ENCODE measurements around the gene YRDC. TPM values are rescaled to one million over a fixed set of nuclear protein-coding genes. Genes with fewer than 3 reads are reported as not detected.

YRDC gene
- total and polyA plus RNA-seq, 2 of the 13 experiments (the other 11 are each of a cell fraction or from before 2014, with no cell fraction given) = 27.5 to 29.2 TPM

DNA sequence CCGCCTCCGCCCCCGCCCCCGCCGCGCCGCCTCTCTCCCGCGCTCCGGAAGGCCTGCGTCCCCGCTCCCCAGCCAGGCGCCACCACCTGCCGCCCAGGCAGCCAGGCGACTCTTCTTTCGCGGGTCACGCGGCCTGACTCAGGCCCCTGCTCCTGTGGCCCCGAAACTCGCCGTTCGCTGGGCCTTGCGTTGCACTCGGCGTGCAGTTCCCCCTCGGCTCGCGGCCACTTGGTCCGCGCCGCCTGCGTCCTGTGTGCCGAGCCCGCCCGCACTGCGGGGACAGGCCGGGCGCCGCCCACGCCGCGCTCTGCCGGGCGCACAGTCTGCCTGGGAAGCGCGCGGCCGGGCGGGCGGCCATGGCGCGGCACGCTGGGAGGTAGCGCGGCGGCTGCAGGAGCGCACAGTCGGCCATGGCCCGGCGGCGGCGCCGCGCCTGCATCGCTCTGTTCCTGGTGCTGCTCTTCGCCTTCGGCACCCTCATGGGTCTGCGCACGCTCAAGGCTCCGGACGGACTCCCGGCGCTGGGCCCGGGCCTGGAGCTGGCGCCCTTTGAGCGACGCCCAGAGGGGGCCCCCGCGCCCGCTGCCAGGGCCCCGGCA, 14.1 kb downstream of the YRDC start, which contains the start of gene MANEAL (continued):
- TF ChIP-seq, protein P1, sequence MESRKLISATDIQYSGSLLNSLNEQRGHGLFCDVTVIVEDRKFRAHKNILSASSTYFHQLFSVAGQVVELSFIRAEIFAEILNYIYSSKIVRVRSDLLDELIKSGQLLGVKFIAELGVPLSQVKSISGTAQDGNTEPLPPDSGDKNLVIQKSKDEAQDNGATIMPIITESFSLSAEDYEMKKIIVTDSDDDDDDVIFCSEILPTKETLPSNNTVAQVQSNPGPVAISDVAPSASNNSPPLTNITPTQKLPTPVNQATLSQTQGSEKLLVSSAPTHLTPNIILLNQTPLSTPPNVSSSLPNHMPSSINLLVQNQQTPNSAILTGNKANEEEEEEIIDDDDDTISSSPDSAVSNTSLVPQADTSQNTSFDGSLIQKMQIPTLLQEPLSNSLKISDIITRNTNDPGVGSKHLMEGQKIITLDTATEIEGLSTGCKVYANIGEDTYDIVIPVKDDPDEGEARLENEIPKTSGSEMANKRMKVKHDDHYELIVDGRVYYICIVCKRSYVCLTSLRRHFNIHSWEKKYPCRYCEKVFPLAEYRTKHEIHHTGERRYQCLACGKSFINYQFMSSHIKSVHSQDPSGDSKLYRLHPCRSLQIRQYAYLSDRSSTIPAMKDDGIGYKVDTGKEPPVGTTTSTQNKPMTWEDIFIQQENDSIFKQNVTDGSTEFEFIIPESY (CRISPR knock-in tag; IDR thresholded peaks at IDR 0.05) = no peak; the same call in 1 of the 2 replicates
- TF ChIP-seq TBX3 (IDR thresholded peaks at IDR 0.05; ENCODE audit: borderline replicate concordance) = no peak
- TF ChIP-seq TSC22D2 (CRISPR knock-in tag; IDR thresholded peaks at IDR 0.05; ENCODE audit: borderline replicate concordance) = no peak
- no peak for TF ChIP-seq TBX2 (CRISPR knock-in tag; IDR thresholded peaks at IDR 0.05; ENCODE audit: borderline replicate concordance)
- TF ChIP-seq ZNF607 (CRISPR knock-in tag; IDR thresholded peaks at IDR 0.05; ENCODE audit: borderline replicate concordance) = no peak
- TF ChIP-seq ZNF225 (CRISPR knock-in tag; IDR thresholded peaks at IDR 0.05) = no peak
- TF ChIP-seq AGO1 (IDR thresholded peaks at IDR 0.05; ENCODE audit: low read depth, low read length, poor library complexity, severe bottlenecking) = no peak
- TF ChIP-seq, protein P2, sequence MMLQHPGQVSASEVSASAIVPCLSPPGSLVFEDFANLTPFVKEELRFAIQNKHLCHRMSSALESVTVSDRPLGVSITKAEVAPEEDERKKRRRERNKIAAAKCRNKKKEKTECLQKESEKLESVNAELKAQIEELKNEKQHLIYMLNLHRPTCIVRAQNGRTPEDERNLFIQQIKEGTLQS (CRISPR knock-in tag; IDR thresholded peaks at IDR 0.05) = no peak
- no peak for TF ChIP-seq MAZ (IDR thresholded peaks at IDR 0.05; ENCODE audit: borderline replicate concordance, low read depth, low read length)
- TF ChIP-seq MAZ (CRISPR knock-in tag; IDR thresholded peaks at IDR 0.05; ENCODE audit: low read depth) = 0 out of 2 replicates have a peak, but pooled peaks have one; percentile 28
- no peak for TF ChIP-seq MATR3 (CRISPR knock-in tag; IDR thresholded peaks at IDR 0.05)
- TF ChIP-seq ZNF232 (CRISPR knock-in tag; IDR thresholded peaks at IDR 0.05; ENCODE audit: borderline replicate concordance) = no peak
- TF ChIP-seq, protein P3, sequence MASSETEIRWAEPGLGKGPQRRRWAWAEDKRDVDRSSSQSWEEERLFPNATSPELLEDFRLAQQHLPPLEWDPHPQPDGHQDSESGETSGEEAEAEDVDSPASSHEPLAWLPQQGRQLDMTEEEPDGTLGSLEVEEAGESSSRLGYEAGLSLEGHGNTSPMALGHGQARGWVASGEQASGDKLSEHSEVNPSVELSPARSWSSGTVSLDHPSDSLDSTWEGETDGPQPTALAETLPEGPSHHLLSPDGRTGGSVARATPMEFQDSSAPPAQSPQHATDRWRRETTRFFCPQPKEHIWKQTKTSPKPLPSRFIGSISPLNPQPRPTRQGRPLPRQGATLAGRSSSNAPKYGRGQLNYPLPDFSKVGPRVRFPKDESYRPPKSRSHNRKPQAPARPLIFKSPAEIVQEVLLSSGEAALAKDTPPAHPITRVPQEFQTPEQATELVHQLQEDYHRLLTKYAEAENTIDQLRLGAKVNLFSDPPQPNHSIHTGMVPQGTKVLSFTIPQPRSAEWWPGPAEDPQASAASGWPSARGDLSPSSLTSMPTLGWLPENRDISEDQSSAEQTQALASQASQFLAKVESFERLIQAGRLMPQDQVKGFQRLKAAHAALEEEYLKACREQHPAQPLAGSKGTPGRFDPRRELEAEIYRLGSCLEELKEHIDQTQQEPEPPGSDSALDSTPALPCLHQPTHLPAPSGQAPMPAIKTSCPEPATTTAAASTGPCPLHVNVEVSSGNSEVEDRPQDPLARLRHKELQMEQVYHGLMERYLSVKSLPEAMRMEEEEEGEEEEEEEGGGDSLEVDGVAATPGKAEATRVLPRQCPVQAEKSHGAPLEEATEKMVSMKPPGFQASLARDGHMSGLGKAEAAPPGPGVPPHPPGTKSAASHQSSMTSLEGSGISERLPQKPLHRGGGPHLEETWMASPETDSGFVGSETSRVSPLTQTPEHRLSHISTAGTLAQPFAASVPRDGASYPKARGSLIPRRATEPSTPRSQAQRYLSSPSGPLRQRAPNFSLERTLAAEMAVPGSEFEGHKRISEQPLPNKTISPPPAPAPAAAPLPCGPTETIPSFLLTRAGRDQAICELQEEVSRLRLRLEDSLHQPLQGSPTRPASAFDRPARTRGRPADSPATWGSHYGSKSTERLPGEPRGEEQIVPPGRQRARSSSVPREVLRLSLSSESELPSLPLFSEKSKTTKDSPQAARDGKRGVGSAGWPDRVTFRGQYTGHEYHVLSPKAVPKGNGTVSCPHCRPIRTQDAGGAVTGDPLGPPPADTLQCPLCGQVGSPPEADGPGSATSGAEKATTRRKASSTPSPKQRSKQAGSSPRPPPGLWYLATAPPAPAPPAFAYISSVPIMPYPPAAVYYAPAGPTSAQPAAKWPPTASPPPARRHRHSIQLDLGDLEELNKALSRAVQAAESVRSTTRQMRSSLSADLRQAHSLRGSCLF (CRISPR knock-in tag; IDR thresholded peaks at IDR 0.05; ENCODE audit: borderline replicate concordance) = no peak
- TF ChIP-seq DR1 (CRISPR knock-in tag; IDR thresholded peaks at IDR 0.05) = no peak; the same call in 1 of the 2 replicates
- no peak for TF ChIP-seq TCF7L2 (IDR thresholded peaks at IDR 0.05; ENCODE audit: low read depth, low read length)
- no peak for TF ChIP-seq JUN (CRISPR knock-in tag; IDR thresholded peaks at IDR 0.05)
- TF ChIP-seq BRCA1 (CRISPR knock-in tag; IDR thresholded peaks at IDR 0.05) = no peak
- peak; percentile 49; the same call in 1 of the 2 replicates for TF ChIP-seq KDM5B (CRISPR knock-in tag; IDR thresholded peaks at IDR 0.05; ENCODE audit: borderline replicate concordance)
- no peak for TF ChIP-seq FOXP1 (IDR thresholded peaks at IDR 0.05)
- no peak for TF ChIP-seq FOXP1 (CRISPR knock-in tag; IDR thresholded peaks at IDR 0.05)
- TF ChIP-seq MED13 (CRISPR knock-in tag; IDR thresholded peaks at IDR 0.05) = 0 out of 2 replicates have a peak, but pooled peaks have one; percentile 32
- TF ChIP-seq ZSCAN25 (CRISPR knock-in tag; IDR thresholded peaks at IDR 0.05) = peak; percentile 57
- no peak for TF ChIP-seq ZNF572 (CRISPR knock-in tag; IDR thresholded peaks at IDR 0.05)
- no peak for TF ChIP-seq ZNF350 (CRISPR knock-in tag; IDR thresholded peaks at IDR 0.05; ENCODE audit: borderline replicate concordance, low read depth)
- no peak for TF ChIP-seq ISL2 (CRISPR knock-in tag; IDR thresholded peaks at IDR 0.05)
- no peak for TF ChIP-seq KDM1A (CRISPR knock-in tag; IDR thresholded peaks at IDR 0.05)

Measured in HepG2 (cell line).